HG02885 (cell line): ENCODE data around the gene DUOXA2.

Source experiments
- ATAC-seq: cut with Tn5 transposase; IDR thresholded peaks from one replicate; pipeline ENCODE4 v1.9.1; 2021; ENCODE audit warnings: mild to moderate bottlenecking; ENCODE audit not compliant: unreplicated experiment, poor library complexity

The DUOXA2 gene

DNA sequence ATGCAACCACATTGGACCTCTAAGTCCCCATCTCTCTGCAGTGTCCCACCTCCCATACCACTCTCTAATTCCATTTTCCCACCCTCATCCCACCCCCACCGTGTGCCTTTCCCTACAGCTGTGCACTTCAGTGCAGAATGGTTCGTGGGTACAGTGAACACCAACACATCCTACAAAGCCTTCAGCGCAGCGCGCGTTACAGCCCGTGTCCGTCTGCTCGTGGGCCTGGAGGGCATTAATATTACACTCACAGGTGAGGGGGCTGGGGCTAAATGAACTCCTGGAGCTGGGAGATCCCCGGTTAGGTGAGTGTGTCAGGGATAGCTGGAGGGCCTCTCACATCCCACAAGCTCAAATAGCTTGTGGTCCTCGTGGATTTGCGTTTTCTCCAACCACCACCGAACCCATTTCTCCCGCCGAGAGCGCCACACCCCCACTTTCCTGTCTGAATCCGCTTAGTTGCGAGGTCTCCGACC, 1.9 kb downstream of the DUOXA2 start:
- ATAC-seq: no peak

DNA sequence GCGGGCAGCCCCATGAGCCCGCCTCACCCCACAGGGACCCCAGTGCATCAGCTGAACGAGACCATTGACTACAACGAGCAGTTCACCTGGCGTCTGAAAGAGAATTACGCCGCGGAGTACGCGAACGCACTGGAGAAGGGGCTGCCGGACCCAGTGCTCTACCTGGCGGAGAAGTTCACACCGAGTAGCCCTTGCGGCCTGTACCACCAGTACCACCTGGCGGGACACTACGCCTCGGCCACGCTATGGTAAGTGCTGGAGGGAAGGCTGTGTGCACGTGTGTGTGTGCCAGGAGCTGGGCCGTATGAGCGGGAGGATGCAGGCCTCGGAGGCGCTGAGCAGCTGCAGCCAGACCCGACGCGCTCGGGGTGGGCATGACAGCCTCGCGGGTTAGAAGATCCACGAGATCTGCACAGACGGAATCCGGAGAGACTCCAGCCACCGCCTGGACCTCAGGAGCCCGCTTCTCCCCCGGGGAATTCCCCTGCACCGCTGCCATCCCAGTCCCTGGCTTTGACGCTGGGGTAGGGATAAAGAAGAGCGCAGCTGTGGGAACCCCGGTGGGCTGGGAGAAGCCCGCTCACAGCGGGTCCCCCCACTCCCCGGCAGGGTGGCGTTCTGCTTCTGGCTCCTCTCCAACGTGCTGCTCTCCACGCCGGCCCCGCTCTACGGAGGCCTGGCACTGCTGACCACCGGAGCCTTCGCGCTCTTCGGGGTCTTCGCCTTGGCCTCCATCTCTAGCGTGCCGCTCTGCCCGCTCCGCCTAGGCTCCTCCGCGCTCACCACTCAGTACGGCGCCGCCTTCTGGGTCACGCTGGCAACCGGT, 2.6 kb downstream of the DUOXA2 start:
- ATAC-seq: no peak

DNA sequence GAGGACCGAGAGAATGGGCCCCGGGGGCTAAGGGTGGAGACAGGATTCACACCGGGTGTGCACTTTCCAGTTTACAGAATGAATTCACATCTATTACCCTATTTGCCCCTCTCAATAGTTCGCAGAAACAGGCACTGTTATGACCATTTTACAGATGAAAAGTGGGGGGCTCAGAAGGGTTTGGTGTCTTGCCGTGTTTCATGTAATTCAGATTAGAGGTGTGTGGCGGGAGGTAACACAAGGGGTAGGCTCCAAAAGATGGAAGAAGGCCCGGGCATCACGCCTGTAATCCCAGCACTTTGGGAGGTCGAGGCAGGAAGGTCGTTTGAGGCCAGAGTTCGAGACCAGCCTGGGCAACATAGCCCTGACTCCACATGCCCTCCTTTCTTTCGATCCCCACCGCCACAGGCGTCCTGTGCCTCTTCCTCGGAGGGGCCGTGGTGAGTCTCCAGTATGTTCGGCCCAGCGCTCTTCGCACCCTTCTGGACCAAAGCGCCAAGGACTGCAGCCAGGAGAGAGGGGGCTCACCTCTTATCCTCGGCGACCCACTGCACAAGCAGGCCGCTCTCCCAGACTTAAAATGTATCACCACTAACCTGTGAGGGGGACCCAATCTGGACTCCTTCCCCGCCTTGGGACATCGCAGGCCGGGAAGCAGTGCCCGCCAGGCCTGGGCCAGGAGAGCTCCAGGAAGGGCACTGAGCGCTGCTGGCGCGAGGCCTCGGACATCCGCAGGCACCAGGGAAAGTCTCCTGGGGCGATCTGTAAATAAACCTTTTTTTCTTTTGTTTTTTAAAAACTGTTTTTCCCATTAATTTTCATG, 3.4 kb downstream of the DUOXA2 start:
- peak; percentile 6 for ATAC-seq

DNA sequence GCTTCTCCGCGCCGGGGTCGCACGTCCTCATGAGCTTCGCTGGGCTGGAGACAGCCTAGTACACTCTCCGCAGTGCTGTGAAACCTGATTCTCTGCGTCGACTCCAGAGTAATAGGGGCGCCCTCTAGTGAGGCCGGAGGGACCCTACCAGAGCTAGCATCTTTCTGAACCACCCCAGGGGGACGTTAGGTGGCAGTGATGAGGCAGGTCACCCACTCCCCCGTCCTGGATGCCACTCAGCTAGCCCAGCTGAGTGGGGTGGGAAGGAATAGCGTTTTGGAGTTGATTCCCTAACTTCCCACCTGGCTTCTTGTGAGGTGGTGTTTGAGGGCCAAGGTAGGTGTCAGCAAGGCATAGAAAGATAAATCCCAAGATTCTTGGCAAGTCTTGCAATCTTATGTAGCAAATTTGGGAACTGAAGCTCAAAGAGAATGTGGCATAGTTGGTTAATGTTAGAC, 4.0 kb downstream of the DUOXA2 start:
- ATAC-seq: peak; percentile 94

DNA sequence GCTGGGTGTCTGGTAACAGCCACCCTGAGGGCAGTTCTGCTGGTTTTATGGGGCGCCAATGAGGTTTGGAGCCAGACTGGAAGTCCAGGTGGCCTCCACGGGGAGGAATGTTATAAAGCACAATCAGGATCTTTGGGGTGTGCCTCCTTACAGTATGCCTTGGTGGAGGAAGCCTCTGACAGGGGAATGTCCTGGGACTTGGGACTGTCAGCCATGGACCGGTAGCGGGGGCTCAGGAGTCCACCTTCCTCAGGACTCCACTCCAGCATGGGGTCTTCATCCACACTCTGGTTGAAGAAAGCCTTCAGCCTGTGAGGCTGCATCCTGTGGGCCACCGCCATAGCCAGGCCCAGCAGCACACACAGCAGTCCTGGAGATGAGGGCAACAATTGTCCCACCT, 4.9 kb downstream of the DUOXA2 start:
- ATAC-seq: no peak

DNA sequence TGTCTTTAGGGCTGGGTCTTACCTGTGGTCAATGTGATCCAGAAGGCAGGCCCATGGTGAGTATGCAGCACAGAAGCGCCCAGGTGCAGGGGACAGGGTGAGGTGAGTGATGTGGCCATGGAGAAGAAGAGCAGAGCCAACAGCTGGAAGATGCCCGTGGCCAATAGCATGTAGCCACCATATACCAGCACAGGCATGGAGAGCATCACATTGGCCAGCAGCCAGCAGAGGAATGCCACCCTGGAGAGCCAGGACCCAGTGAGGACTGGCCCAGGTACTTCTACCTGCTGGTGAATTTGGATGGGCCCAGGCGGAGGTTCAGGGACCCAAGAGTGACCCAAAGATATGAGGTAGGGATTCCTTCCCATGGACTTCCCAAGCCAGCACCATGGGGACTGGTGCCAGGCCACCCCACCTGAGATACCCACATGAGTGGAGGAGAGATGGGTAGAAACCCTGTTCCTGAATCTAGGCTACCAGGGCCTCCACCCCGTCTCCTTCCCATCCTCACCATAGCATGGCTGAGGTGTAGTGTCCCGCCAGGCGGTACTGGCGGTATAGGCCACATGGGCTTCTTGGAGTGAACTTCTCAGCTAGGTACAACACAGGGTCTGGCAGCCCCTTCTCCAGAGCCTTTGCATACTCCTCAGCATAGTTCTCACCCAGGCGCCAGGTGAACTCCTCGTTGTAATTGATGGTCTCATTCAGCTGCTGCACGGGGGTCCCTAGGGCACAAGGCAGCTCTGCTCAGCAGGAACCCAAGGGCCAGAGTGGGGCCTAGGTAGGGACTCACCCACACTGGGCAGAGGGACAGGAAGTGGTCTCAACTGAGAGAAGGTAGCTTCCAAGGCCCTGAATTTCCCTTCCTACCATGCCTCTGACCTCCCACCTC, 6.2 kb downstream of the DUOXA2 start:
- ATAC-seq: no peak

DNA sequence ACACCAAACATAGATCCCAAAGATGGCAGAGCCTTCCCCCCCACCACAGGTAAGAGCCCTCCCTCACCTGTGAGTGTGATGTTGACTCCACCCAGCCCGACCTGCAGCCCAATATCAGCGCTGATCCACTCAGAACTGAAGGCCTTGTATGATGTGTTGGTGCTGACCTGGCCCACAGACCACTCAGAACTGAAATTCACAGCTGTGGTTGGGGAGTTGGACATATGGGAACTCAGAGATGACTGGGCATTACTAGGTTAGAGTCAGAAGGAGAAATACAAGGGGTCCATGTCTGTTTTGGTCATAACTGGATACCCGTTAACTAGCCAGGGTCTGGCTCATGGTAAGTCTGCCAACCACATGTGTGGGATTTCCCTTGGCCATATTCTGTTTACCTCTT, 6.9 kb downstream of the DUOXA2 start:
- no peak for ATAC-seq

DNA sequence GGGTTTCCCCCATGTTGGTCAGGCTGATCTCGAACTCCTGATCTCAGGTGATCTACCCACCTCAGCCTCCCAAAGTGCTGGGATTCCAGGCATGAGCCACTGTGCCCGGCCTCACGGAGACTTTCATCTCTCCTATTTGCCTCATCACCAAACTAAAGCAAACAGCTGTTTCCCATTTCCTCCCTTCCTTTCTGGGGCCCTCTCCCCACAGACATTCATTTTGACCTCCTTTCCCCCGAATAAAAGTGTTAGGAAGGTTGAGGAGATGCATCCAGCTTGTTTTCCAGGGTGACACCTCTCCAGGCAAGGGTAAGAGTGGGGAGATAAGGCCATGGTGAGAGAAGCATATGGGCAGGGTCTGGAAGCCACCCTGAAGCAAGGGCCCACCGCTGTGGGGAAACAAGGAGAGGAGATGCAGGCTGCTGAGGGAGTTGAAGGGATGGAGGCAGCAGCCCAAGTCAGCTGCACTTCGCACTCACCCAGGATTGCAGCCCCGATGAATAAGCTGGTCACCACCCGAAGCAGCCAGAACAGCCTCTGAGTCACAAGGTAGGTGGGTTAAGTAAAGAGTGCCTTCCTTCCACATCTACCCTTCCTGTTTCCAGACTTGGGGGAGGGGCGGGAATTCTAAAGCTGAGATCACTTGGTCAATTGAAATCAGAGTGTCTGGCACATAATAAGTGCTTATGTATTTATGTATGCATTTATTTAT, 7.7 kb downstream of the DUOXA2 start:
- no peak for ATAC-seq

DNA sequence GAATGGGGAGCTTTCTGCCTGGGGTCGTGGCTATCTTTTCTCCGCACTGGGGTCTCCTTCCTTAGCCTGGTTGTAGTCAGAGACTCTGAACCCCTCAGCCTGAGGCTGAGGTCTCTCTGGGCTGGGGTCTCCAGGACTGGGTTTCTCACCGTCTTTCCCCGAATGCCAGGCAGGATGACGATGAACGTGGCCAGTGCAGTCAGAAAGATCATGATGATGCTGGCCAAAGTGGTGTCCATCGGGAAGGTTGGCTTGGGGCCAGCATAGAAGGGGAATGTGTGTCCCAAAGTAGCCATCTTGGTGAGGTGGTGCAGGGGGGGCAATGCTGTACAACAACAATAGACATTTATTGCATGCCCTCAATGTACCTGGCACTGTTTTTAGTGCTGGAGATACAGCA, 8.6 kb downstream of the DUOXA2 start:
- no peak for ATAC-seq

DNA sequence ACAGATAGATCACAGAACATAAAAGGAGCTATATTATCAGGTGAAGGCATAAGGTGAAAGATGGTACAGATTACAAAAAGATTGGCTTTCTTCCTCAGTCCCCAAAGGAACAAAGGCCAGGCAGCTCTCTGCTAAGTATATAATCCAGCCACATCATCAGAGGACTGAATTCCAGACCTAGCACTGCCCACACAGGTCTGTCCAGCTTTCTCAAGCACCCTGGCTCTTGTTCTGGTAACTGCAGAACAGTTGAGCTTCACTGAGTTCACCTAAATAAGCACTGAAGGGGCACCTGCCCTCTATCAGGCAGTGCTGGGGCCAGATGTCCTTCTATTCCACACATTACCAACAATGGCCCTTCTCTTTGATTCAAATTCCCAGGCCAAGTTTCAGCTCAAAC, 9.3 kb downstream of the DUOXA2 start:
- ATAC-seq: no peak

DNA sequence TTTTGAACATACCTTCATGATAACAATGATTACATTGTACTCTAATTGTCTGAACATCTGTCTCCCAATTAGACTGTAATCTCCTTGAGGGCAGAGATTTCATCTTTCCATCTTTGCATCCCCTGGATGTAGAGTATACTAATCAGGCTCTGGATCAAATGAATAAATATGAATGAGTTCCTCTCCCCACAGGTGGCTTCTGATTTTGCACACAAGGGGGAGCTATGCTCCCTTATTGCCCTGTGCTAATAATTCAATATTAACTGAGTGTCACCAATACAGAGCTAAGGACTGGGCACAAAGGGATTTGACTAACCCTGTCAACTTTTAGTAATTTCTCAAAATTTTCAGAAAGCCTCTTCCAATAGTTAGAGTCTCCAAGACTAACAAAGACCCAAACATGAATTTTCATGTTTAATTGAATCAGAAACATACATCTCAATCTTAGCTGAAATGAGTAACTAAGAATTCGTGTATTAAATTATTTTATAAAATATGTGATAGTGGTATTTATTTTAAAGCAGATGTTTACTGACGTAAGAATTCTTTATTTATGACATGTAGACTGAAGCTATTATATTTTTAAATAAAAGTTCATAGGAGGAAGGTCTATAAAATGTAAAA, 12.5 kb downstream of the DUOXA2 start:
- ATAC-seq: no peak

DNA sequence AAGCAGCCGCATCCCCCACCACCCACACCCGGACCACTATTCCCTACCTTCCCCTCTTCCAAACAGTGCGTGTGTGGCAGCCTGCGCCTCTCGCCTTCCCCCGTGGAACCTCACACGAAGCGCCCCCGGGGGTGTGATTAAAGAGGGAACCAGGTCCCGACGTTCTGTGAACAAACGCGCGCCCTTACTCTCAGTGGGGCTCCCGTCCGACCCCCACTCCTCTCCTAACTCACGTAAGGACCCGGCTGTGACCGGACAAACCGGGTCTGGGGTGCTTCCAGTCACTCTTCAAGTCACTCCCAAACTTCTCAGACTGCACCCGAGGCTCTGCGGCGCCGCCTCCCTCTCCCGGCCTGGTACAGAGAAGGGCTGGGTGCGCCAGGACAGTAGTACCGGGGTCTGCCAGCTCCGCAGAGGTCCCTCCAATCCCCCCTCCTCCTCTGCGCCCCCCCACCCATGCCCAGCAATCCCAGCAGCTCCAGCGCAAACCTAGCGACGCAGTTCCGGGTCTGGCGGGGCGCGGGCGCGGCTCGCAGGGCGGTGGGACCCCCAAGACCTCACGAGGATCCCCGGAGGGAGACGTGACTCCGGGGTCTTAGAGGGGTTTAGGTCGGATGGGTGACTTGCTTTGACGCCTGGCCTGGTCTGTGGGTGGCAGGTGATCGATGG, 15.0 kb downstream of the DUOXA2 start:
- ATAC-seq: no peak

DNA sequence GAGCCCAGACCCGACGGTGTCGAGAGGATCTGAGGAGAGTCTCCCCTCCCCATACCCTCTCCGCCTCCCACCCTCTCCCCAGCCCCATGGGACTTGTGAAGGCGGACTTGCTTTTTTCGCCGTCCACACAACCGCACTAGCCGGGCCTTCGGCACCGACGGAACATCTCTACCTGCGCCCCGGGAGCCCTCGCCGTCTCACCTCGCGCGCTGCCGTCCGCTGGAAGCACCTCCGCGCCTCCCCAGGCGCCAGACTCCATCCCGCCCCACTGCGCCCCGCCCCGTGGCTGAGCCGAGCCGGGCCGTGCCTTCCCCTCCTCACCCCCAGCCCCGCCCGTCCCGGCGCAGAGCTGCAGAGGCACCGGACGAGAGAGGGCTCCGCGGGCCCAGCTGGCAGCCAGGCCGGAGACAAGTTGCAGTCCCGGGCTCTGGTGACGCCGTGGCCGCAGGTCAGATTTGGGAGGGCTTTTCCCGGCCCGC, 15.6 kb downstream of the DUOXA2 start, which contains the start of the genes DUOX1 and DUOXA1:
Gene DUOX1, plus strand, starts transcription at position 344 of the 479 bp plus-strand sequence. CDS start 1,973 bp downstream, outside the sequence.
Gene DUOXA1, minus strand, starts transcription at position 229 of the 479 bp plus-strand sequence. CDS start 6,865 bp downstream, outside the sequence.
- no peak for ATAC-seq

DNA sequence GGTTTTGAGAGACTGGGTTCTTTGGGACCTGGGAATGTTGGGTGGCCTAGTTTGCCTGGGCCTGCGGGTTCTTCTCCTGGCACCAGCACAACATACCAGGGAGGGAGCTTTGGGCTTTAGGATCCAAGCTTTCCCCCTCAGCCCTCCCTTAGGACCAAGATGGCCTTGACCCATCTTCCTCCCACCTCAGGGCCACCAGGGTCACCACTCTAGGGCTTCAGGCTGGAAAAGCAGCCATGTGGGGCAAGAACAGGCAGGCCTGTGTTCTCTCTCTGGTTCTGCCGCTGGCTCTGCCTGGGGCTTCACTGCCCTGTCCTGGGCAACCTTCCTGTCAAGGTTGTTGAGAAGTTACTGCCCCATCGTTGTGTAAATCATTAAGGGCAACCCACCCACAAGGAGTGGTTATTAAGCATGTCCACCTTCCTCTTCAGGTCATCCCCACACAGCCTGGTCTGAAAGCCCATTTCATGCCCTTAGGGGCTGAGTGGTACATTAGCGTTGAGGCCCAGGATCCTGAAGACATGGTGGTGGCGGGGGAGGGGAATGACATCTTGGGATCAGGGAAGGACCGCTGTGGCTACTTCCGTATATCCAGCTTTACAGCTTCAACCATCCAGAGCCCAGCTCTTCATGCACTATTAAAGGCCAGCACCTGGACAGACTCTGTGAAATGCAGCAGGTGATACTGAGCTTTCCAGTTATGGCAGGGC, 16.3 kb downstream of the DUOXA2 start:
- ATAC-seq: no peak

DNA sequence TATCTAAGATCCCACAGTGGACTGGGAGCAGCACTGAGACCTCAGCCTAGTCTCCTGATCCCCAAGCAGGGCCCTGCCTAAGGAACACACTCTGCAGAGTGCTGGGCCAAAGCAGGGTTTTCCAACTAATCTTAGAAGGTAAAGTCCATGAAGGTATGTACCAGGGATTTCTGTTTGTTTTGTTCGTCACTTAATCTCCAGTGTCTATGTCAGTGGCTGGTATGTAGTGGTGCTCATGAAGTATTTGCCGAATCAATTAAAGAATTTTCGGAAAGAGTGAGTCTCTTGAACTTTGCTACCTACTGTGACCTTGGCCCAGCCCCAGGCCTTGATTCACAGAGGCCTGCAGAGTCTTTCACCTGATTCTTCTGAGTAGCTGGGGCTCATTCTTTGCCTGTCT, 17.4 kb downstream of the DUOXA2 start:
- no peak for ATAC-seq

DNA sequence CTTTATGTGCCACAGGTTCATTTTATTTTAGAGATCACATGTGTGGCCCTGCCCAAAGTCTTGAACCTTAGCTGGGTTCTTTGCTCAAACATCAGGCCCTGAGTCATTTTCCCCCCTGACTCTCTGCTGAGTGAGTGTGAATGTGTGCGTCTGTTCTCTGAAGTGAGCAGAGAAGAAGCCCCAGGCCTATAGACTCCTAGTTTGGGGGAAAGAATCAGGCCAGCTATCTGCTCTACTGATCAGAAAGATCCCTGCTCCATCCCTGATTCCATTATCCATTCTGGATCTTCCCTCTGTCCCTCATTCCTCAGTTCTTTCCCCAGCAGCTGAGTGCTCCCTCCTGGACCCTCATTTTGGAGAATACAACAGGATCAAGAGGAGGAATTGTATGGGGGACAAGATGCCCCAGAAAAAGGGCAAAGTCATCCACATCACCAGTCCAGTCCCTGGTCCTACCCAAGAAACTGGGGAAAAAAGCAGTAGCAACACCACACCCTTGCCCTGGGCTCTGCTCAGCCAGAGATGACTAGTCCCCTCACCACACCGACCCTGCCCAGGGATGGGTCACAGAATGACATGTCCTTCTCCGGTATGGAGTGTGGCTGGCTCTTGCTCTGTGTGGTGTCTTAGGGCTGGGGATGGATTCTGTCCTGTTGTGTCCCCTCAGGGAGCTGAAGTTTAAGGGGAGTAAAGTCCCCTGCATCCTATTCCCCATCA, 18.9 kb downstream of the DUOXA2 start:
- no peak for ATAC-seq

DNA sequence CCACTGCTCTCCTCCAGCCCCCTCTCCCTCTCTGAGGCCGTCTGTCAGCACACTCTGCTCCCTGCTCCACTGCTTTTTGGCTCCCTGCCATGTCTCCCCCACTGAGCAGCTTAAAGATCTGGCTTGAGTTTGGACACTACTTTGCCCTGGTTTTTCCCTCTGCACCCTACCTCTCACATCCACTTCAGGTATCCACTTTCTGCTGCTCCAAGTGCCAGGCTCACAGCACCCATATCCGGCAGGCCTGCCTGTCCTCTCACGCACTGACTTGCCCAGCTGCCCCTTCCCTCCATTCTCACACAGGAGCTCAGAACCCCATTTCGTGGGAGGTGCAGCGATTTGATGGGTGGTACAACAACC, 19.4 kb downstream of the DUOXA2 start:
- ATAC-seq: no peak
